Karpas-422 (cell line): ENCODE measurements around the gene ARID1B. TPM values are rescaled to one million over a fixed set of nuclear protein-coding genes. Genes with fewer than 3 reads are reported as not detected.

Source experiments
- DNase-seq: peaks from one replicate; pipeline ENCODE4 v3.0.0-alpha.2; 2015
- H2AFZ ChIP-seq: fragments of 200-600 bp; sonication (generic); 2 replicates; pipeline ENCODE4 v1.6.1; 2014; ENCODE audit warnings: antibody characterized with exemption, low read length, mixed read lengths
- H3K27ac ChIP-seq: fragments of 200-600 bp; sonication (generic); 2 replicates; pipeline ENCODE4 v1.5.1; 2014; ENCODE audit warnings: mild to moderate bottlenecking, low read length, moderate library complexity
- H3K27me3 ChIP-seq: fragments of 200-600 bp; sonication (generic); 2 replicates; pipeline ENCODE4 v1.6.1; 2014; ENCODE audit warnings: low read length, mixed read lengths
- H3K36me3 ChIP-seq: fragments of 200-600 bp; sonication (generic); 2 replicates; pipeline ENCODE4 v1.6.1; 2014; ENCODE audit warnings: low read length, mixed read lengths; ENCODE audit not compliant: insufficient read depth
- H3K4me1 ChIP-seq: fragments of 200-600 bp; sonication (generic); 2 replicates; pipeline ENCODE4 v1.6.1; 2014; ENCODE audit warnings: mild to moderate bottlenecking, low read length, mixed read lengths
- H3K4me2 ChIP-seq: fragments of 200-600 bp; sonication (generic); 2 replicates; pipeline ENCODE4 v1.6.1; 2014; ENCODE audit warnings: low read length, low read depth, mild to moderate bottlenecking; ENCODE audit not compliant: poor library complexity, severe bottlenecking
- H3K4me3 ChIP-seq: fragments of 200-600 bp; sonication (generic); 2 replicates; pipeline ENCODE4 v1.5.1; 2014; ENCODE audit warnings: mild to moderate bottlenecking, antibody characterized with exemption, low read length, mixed read lengths
- H3K79me2 ChIP-seq: fragments of 200-600 bp; sonication (generic); 2 replicates; pipeline ENCODE4 v1.6.1; 2014; ENCODE audit warnings: mild to moderate bottlenecking, low read length, mixed read lengths
- H3K9ac ChIP-seq: fragments of 200-600 bp; sonication (generic); 2 replicates; pipeline ENCODE4 v1.6.0; 2014; ENCODE audit warnings: low read length
- H3K9me2 ChIP-seq: fragments of 200-600 bp; sonication (generic), shearing (Covaris generic); replicated peaks from 2 replicates; pipeline ENCODE4 v1.6.0; 2014; ENCODE audit warnings: mild to moderate bottlenecking, low read length, moderate library complexity; ENCODE audit not compliant: insufficient read depth
- H3K9me3 ChIP-seq: fragments of 300-700, 200-600 bp; sonication (generic); 2 replicates; pipeline ENCODE4 v1.6.1; 2014; ENCODE audit warnings: low read length, mixed read lengths
- H4K20me1 ChIP-seq: fragments of 200-600 bp; sonication (generic); 2 replicates; pipeline ENCODE4 v1.6.1; 2014; ENCODE audit warnings: mild to moderate bottlenecking, antibody characterized with exemption, low read length, low read depth; ENCODE audit not compliant: insufficient read depth
- total RNA-seq: library from RNA; depleted of rRNA; stranded (reverse); fragments of >200 nt; shearing (Covaris generic); gene quantifications from 2 replicates; pipeline ENCODE4 v1.2.3, GENCODE V29; 2014; ENCODE audit warnings: low replicate concordance

The ARID1B gene
- total RNA-seq, 1 experiment from 2014 or later = 174 TPM

DNA sequence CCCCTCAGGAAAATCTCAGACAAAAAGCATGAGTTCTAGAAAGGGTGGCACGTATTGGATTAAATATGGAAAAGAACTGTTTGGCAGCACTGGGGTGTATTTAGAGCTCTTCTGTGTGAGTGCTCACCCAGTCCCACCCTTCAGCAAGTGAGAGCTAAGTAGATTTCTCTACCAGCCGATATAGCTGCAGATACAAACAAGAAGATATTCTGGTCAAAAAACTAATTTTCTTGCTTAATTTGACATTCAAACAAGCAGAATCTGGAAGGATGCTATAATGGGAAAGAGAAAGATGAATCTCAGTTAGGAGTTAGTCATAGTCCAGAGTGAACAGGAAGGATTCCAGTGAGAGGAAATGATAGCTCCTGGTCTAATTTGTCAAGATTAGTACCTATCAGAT, 314.1 kb downstream of the ARID1B start:
- peaks cover 24% of the 10 kb centered on the region for H3K4me1 ChIP-seq
- H3K79me2 ChIP-seq = peaks cover 99% of the 10 kb centered on the region
- H3K4me2 ChIP-seq = no peak overlapping the region
- no peak overlapping the region for H3K4me3 ChIP-seq
- H3K36me3 ChIP-seq = peaks cover 23% of the 10 kb centered on the region; the same call in 1 of the 2 replicates
- no peaks in the 10 kb centered on the region for H3K9me3 ChIP-seq
- no peaks in the 10 kb centered on the region for H3K9me2 ChIP-seq
- H3K9ac ChIP-seq = no peak overlapping the region
- H3K27ac ChIP-seq = no peak overlapping the region; the same call in 1 of the 2 replicates
- no peaks in the 10 kb centered on the region for H3K27me3 ChIP-seq
- no peak for DNase-seq
- H4K20me1 ChIP-seq = no peaks in the 10 kb centered on the region
- no peak overlapping the region for H2AFZ ChIP-seq

GRCh38 chr6:157091856-157092460, 314.8 kb downstream of the ARID1B start:
- peaks cover 18% of the 10 kb centered on the region; the same call in 1 of the 2 replicates for H3K36me3 ChIP-seq
- H4K20me1 ChIP-seq = no peaks in the 10 kb centered on the region
- H2AFZ ChIP-seq = no peak overlapping the region
- H3K4me1 ChIP-seq = peaks cover 24% of the 10 kb centered on the region
- DNase-seq = no peak
- no peak overlapping the region for H3K4me3 ChIP-seq
- H3K9me3 ChIP-seq = no peaks in the 10 kb centered on the region
- H3K79me2 ChIP-seq = peaks cover 96% of the 10 kb centered on the region
- H3K4me2 ChIP-seq = no peak overlapping the region
- no peaks in the 10 kb centered on the region for H3K9me2 ChIP-seq
- no peak overlapping the region for H3K27ac ChIP-seq
- no peak overlapping the region for H3K9ac ChIP-seq
- H3K27me3 ChIP-seq = no peaks in the 10 kb centered on the region

DNA sequence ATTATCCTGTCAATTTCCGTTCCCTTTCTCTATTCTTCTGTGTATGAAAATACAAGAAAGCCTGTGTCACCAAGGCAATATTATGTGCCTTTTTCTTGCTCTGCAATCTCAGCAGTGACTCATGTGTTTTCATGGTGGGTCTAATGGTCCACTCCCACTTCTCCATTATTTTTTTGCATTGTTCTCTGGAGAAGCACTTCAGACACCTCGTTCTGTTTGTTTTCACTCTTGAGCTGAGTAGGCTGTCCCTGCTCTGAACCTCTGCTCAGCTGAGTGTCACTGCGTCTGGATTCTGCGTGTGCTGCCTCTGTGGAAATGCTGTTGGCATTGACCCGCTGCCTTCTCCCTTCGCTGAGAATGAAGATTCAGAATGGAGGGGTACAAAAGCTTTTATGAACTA, 315.6 kb downstream of the ARID1B start:
- H3K9me3 ChIP-seq = no peaks in the 10 kb centered on the region
- no peak overlapping the region for H3K9ac ChIP-seq
- peaks cover 94% of the 10 kb centered on the region for H3K79me2 ChIP-seq
- no peak overlapping the region for H3K4me3 ChIP-seq
- no peak overlapping the region for H2AFZ ChIP-seq
- H3K27me3 ChIP-seq = no peaks in the 10 kb centered on the region
- H3K4me2 ChIP-seq = no peak overlapping the region
- H3K36me3 ChIP-seq = peaks cover 13% of the 10 kb centered on the region; the same call in 1 of the 2 replicates
- no peaks in the 10 kb centered on the region for H3K9me2 ChIP-seq
- H3K4me1 ChIP-seq = peaks cover 24% of the 10 kb centered on the region
- DNase-seq = no peak
- no peaks in the 10 kb centered on the region for H4K20me1 ChIP-seq
- no peak overlapping the region for H3K27ac ChIP-seq

- Histone ChIP-seq H4K20me1 (no peaks in the 10 kb centered on the region), H3K27me3 (no peaks in the 10 kb centered on the region), H3K9ac (no peak overlapping the region), H3K4me1 (peaks cover 24% of the 10 kb centered on the region), H3K27ac (no peak overlapping the region), H3K9me2 (no peaks in the 10 kb centered on the region), H3K4me2 (no peak overlapping the region), H2AFZ (no peak overlapping the region), H3K36me3 (peaks cover 12% of the 10 kb centered on the region; the same call in 1 of the 2 replicates), H3K4me3 (no peak overlapping the region), H3K79me2 (peaks cover 91% of the 10 kb centered on the region), H3K9me3 (no peaks in the 10 kb centered on the region)
- no peak for DNase-seq
Observed at GRCh38 chr6:157093536-157093935, 316.4 kb downstream of the ARID1B start.

GRCh38 chr6:157094038-157094437, 316.9 kb downstream of the ARID1B start:
- Histone ChIP-seq H3K9me3 (no peaks in the 10 kb centered on the region), H3K9me2 (no peaks in the 10 kb centered on the region), H2AFZ (no peak overlapping the region), H3K4me1 (peaks cover 22% of the 10 kb centered on the region), H3K9ac (no peak overlapping the region), H3K4me3 (no peak overlapping the region), H3K4me2 (no peak overlapping the region), H3K36me3 (peaks cover 11% of the 10 kb centered on the region; the same call in 1 of the 2 replicates), H3K27me3 (no peaks in the 10 kb centered on the region), H4K20me1 (no peaks in the 10 kb centered on the region), H3K27ac (no peak overlapping the region), H3K79me2 (peaks cover 88% of the 10 kb centered on the region)
- no peak for DNase-seq

DNA sequence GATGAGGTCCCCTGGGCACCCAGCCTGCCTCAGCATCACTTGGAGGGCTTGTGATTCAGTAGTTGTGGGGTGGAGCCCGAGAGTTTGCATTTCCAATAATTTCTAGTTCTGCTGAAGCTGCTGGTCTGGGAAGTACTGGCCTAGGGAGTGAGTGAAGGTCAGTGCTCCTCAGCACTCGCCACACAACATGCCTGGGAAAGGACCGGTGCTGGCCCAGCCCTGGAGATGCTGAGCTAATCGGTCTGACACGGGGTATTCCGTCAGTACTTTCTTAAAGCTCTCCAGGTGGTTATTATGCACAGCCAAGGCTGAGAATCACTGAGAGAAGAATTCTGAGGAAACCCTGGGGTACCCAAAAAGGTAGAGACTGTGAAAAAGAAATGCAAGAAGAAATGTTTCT, 317.9 kb downstream of the ARID1B start:
- Histone ChIP-seq H4K20me1 (no peaks in the 10 kb centered on the region), H2AFZ (no peak overlapping the region)

DNA sequence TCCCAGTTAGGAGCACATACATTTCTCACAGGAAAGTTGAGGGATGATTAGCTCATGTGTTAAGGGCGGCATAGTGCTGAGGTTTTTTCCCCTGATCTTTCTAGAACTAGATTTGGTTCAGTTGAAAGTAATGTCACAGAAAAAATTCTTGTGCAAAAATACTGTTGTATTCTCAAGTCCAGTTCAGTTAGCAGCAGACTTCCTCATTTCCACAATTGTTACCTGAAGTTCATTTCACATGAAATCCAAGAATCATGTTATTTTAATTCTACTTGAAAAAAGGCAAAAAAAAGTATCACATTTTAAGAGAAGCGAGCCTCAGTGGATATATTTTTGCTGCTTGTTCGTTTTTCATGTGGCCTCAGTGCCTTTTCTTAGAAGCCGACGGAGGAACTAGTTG, 318.4 kb downstream of the ARID1B start:
- H3K36me3 ChIP-seq = no peaks in the 10 kb centered on the region; the same call in 1 of the 2 replicates
- H3K27ac ChIP-seq = no peak overlapping the region
- no peak overlapping the region for H3K4me3 ChIP-seq
- H3K9me3 ChIP-seq = no peaks in the 10 kb centered on the region
- peaks cover 19% of the 10 kb centered on the region for H3K4me1 ChIP-seq
- no peak overlapping the region for H2AFZ ChIP-seq
- H3K27me3 ChIP-seq = no peaks in the 10 kb centered on the region
- DNase-seq = no peak
- no peak overlapping the region for H3K4me2 ChIP-seq
- no peaks in the 10 kb centered on the region for H3K9me2 ChIP-seq
- H4K20me1 ChIP-seq = no peaks in the 10 kb centered on the region
- peaks cover 88% of the 10 kb centered on the region for H3K79me2 ChIP-seq
- no peak overlapping the region for H3K9ac ChIP-seq

More for the DNA sequence above, 317.9 kb downstream of the ARID1B start:
- H3K4me2 ChIP-seq = no peak overlapping the region
- peaks cover 19% of the 10 kb centered on the region for H3K4me1 ChIP-seq
- H3K9me2 ChIP-seq = no peaks in the 10 kb centered on the region
- DNase-seq = no peak
- H3K4me3 ChIP-seq = no peak overlapping the region
- no peaks in the 10 kb centered on the region for H3K27me3 ChIP-seq
- H3K36me3 ChIP-seq = peaks cover 3% of the 10 kb centered on the region; the same call in 1 of the 2 replicates
- H3K9ac ChIP-seq = no peak overlapping the region
- H3K9me3 ChIP-seq = no peaks in the 10 kb centered on the region
- H3K27ac ChIP-seq = no peak overlapping the region
- H3K79me2 ChIP-seq = peaks cover 88% of the 10 kb centered on the region

- Histone ChIP-seq H3K79me2 (peaks cover 88% of the 10 kb centered on the region), H3K4me2 (no peak overlapping the region), H3K4me3 (no peak overlapping the region), H3K27me3 (no peaks in the 10 kb centered on the region), H4K20me1 (no peaks in the 10 kb centered on the region), H3K9me2 (no peaks in the 10 kb centered on the region), H2AFZ (no peak overlapping the region), H3K27ac (no peak overlapping the region), H3K9ac (no peak overlapping the region), H3K36me3 (no peaks in the 10 kb centered on the region; the same call in 1 of the 2 replicates), H3K4me1 (peaks cover 14% of the 10 kb centered on the region), H3K9me3 (no peaks in the 10 kb centered on the region)
- DNase-seq = no peak
Observed at GRCh38 chr6:157096105-157096504, 318.9 kb downstream of the ARID1B start.
